Liver (tissue), 9 donors: ENCODE results near the gene KL. TPM values are rescaled to one million over a fixed set of nuclear protein-coding genes. Genes with fewer than 3 reads are reported as not detected.

Experiments used
- DNase-seq: peaks from one replicate; pipeline ENCODE4 v3.0.0-alpha.2; 2017; ENCODE audit warnings: low spot score
- H3K27ac ChIP-seq, 2 donors: one replicate each; pipeline ENCODE4 v1.7.0; 2013; ENCODE audit warnings: inconsistent platforms in 2 of 2, low read length in 2 of 2, control low read depth in 1 of 2, low read depth in 1 of 2, mild to moderate bottlenecking in 1 of 2
- H3K27me3 ChIP-seq, 4 donors: one replicate each; pipeline versions ENCODE4 v1.6.1 to v1.7.0; 2013; ENCODE audit warnings: low read length in 3 of 4, inconsistent platforms in 1 of 4, mild to moderate bottlenecking in 1 of 4, moderate library complexity in 1 of 4; ENCODE audit not compliant: control insufficient read depth in 4 of 4, insufficient read depth in 4 of 4
- H3K36me3 ChIP-seq, 4 donors: one replicate each; pipeline versions ENCODE4 v1.6.1 to v1.7.0; 2013; ENCODE audit warnings: low read length in 3 of 4, mild to moderate bottlenecking in 3 of 4, low read depth in 1 of 4, moderate library complexity in 1 of 4; ENCODE audit not compliant: control insufficient read depth in 4 of 4, insufficient read depth in 3 of 4
- H3K4me1 ChIP-seq, 4 donors: one replicate each; pipeline versions ENCODE4 v1.6.1 to v1.7.0; 2013; ENCODE audit warnings: low read length in 3 of 4, mild to moderate bottlenecking in 3 of 4, moderate library complexity in 1 of 4; ENCODE audit not compliant: control insufficient read depth in 4 of 4, insufficient read depth in 4 of 4
- H3K4me3 ChIP-seq, 3 donors: one replicate each; pipeline versions ENCODE4 v1.6.1 to v1.7.0; 2013; ENCODE audit warnings: low read length in 3 of 3, control low read depth in 1 of 3, low read depth in 1 of 3, mild to moderate bottlenecking in 1 of 3
- H3K9ac ChIP-seq, 2 donors: one replicate each; pipeline ENCODE4 v1.7.0; 2013; ENCODE audit warnings: low read length in 2 of 2, mild to moderate bottlenecking in 2 of 2, moderate library complexity in 2 of 2, control low read depth in 1 of 2, low read depth in 1 of 2
- H3K9me3 ChIP-seq, 4 donors: one replicate each; pipeline versions ENCODE4 v1.6.1 to v1.7.0; 2013; ENCODE audit warnings: low read length in 3 of 4; ENCODE audit not compliant: control insufficient read depth in 4 of 4
- EGR1 ChIP-seq, 2 donors: IDR thresholded peaks; 2 replicates each; pipeline ENCODE4 v1.6.1; 2016 to 2018; ENCODE audit warnings: antibody characterized with exemption in 2 of 2, low read depth in 2 of 2
- FOXA1 ChIP-seq: IDR thresholded peaks from 2 replicates; pipeline ENCODE4 v1.6.1; 2016; ENCODE audit warnings: antibody characterized with exemption
- FOXA2 ChIP-seq: IDR thresholded peaks from 2 replicates; pipeline ENCODE4 v1.6.1; 2016; ENCODE audit warnings: antibody characterized with exemption
- GABPA ChIP-seq, 2 donors: IDR thresholded peaks in 1 of 2; conservative IDR thresholded peaks in 1 of 2; 2 replicates each; pipeline ENCODE4 v1.6.1; 2016; ENCODE audit warnings: antibody characterized with exemption in 2 of 2, mild to moderate bottlenecking in 1 of 2, moderate library complexity in 1 of 2
- HNF4A ChIP-seq, 2 donors: conservative IDR thresholded peaks; 2 replicates each; pipeline ENCODE4 v1.6.1; 2016; ENCODE audit warnings: antibody characterized with exemption in 2 of 2, mild to moderate bottlenecking in 2 of 2
- HNF4G ChIP-seq: IDR thresholded peaks from 2 replicates; pipeline ENCODE4 v1.6.1; 2016; ENCODE audit warnings: antibody characterized with exemption
- JUND ChIP-seq, 2 donors: IDR thresholded peaks; 2 replicates each; pipeline ENCODE4 v1.6.1; 2016; ENCODE audit warnings: antibody characterized with exemption in 2 of 2
- NR2F2 ChIP-seq: IDR thresholded peaks from 2 replicates; pipeline ENCODE4 v1.6.1; 2016; ENCODE audit warnings: antibody characterized with exemption
- RAD21 ChIP-seq, 2 donors: IDR thresholded peaks; 2 replicates each; pipeline ENCODE4 v1.6.1; 2016; ENCODE audit warnings: antibody characterized with exemption in 2 of 2, mild to moderate bottlenecking in 2 of 2
- SP1 ChIP-seq: IDR thresholded peaks from 2 replicates; pipeline ENCODE4 v1.6.1; 2018; ENCODE audit warnings: antibody characterized with exemption, mild to moderate bottlenecking
- TAF1 ChIP-seq: conservative IDR thresholded peaks from 2 replicates; pipeline ENCODE4 v1.6.1; 2016; ENCODE audit warnings: antibody characterized with exemption, mild to moderate bottlenecking
- YY1 ChIP-seq: IDR thresholded peaks from 2 replicates; pipeline ENCODE4 v1.6.1; 2016; ENCODE audit warnings: antibody characterized with exemption, mild to moderate bottlenecking
- WGBS: extraction: QIAGEN DNeasy Blood & Tissue Kit; methylation state at CpG from one replicate; pipeline ENCODE4 v1.1.7; 2013; 5-methylcytosine and 5-hydroxymethylcytosine counted together
- polyA plus RNA-seq, 2 donors: library from polyadenylated mRNA; stranded (reverse) in 1 of 2; unstranded in 1 of 2; fragments of 200-250 nt in 1 of 2; fragments of >200 nt in 1 of 2; fragmentation: Nextera tagmentation in 1 of 2; extraction: Ambion mirVana in 1 of 2; gene quantifications; one replicate each; pipeline versions ENCODE4 v1.2.1 to v1.2.3, GENCODE V29; 2013 to 2015
- total RNA-seq, 2 donors: library from RNA; depleted of rRNA; stranded (reverse); fragments of >200 nt; gene quantifications; one replicate each; pipeline ENCODE4 v1.2.3, GENCODE V29; 2014
- TF ChIP-seq, protein P1 (sequence below): IDR thresholded peaks from 2 replicates; pipeline ENCODE4 v1.6.1; 2016; ENCODE audit warnings: antibody characterized with exemption, mild to moderate bottlenecking
- TF ChIP-seq, protein P2 (sequence below): IDR thresholded peaks from 2 replicates; pipeline ENCODE4 v1.6.1; 2016; ENCODE audit warnings: antibody characterized with exemption
- TF ChIP-seq, protein P3 (sequence below): IDR thresholded peaks from 2 replicates; pipeline ENCODE4 v1.6.1; 2016; ENCODE audit warnings: antibody characterized with exemption
- TF ChIP-seq, protein P4 (sequence below): fragments of 150-350 bp; IDR thresholded peaks from 2 replicates; pipeline ENCODE4 v1.5.1; 2017; ENCODE audit warnings: improper control_type of control experiment, low read depth, low read length; ENCODE audit not compliant: missing input control
- donor health status: healthy.
- donor health status: healthy.
- donor health status: healthy.
- donor health status: healthy.
- donor health status: healthy.

KL gene
- total and polyA plus RNA-seq, 4 donors = 0.13 to 0.92 (median 0.28) TPM

DNA sequence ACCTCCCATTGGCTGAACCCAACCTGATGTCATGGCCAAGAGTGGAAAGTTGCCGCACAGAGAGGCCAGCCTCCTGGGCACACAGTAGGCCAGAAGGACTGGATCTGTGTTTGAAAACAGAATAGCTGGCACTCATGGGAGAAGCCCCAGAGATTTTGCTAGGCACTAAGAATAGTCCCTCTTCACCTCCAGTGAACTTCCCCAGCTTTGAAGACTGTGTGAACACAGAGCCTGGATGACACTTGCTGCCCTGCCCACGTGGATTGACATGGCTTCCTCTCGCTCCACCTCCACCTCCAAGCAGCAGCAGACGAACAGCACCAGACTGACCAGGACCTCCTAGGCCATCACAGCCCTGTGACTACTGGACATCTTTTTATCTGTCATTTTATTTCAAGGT lies 37.9 kb upstream of the KL start:
- TF ChIP-seq, protein P1, sequence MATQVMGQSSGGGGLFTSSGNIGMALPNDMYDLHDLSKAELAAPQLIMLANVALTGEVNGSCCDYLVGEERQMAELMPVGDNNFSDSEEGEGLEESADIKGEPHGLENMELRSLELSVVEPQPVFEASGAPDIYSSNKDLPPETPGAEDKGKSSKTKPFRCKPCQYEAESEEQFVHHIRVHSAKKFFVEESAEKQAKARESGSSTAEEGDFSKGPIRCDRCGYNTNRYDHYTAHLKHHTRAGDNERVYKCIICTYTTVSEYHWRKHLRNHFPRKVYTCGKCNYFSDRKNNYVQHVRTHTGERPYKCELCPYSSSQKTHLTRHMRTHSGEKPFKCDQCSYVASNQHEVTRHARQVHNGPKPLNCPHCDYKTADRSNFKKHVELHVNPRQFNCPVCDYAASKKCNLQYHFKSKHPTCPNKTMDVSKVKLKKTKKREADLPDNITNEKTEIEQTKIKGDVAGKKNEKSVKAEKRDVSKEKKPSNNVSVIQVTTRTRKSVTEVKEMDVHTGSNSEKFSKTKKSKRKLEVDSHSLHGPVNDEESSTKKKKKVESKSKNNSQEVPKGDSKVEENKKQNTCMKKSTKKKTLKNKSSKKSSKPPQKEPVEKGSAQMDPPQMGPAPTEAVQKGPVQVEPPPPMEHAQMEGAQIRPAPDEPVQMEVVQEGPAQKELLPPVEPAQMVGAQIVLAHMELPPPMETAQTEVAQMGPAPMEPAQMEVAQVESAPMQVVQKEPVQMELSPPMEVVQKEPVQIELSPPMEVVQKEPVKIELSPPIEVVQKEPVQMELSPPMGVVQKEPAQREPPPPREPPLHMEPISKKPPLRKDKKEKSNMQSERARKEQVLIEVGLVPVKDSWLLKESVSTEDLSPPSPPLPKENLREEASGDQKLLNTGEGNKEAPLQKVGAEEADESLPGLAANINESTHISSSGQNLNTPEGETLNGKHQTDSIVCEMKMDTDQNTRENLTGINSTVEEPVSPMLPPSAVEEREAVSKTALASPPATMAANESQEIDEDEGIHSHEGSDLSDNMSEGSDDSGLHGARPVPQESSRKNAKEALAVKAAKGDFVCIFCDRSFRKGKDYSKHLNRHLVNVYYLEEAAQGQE = no peak
- TF ChIP-seq YY1 (no peak), TAF1 (no peak), NR2F2 (no peak), HNF4A (conservative IDR thresholded peaks at IDR 0.05) (no peak), GABPA (IDR thresholded peaks at IDR 0.05 in 1 of 2, conservative IDR thresholded peaks at IDR 0.05 in 1 of 2) (no peak), SP1 (no peak), FOXA1 (no peak), RAD21 (IDR thresholded peaks at IDR 0.05) (no peak), FOXA2 (no peak)
- TF ChIP-seq, protein P2, sequence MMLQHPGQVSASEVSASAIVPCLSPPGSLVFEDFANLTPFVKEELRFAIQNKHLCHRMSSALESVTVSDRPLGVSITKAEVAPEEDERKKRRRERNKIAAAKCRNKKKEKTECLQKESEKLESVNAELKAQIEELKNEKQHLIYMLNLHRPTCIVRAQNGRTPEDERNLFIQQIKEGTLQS = no peak
- TF ChIP-seq, protein P3, sequence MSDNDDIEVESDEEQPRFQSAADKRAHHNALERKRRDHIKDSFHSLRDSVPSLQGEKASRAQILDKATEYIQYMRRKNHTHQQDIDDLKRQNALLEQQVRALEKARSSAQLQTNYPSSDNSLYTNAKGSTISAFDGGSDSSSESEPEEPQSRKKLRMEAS = no peak
- no peaks in the 10 kb centered on the region for H3K4me1 ChIP-seq
- no peaks in the 10 kb centered on the region for H3K36me3 ChIP-seq
- WGBS = 84% methylated on average over 4 of the region's 4 CpGs
- no peak overlapping the region for H3K4me3 ChIP-seq
- no peak overlapping the region for H3K27ac ChIP-seq
- no peak overlapping the region for H3K9ac ChIP-seq
- DNase-seq = no peak
- no peaks in the 10 kb centered on the region for H3K9me3 ChIP-seq
- H3K27me3 ChIP-seq = no peaks in the 10 kb centered on the region

DNA sequence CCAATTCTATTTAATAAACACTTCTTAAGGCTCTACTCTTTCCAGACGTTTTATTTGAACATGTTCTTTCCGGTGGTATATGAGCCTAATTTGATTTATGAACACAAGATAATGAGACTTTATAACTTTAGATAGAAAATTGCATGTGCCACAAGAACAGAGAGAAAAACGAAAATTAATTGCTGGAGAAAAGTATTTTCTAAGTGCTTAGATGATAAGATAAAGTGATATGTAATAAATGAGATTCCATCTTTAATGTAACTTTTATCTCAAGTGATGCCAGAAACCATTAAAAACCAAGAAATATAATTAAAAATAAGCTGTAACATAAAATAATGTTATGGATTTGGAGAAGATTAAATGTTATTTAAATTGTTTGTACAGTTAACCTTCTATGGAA lies 33.2 kb upstream of the KL start:
- Histone ChIP-seq H3K27ac (no peak overlapping the region), H3K9ac (no peak overlapping the region), H3K4me1 (no peaks in the 10 kb centered on the region), H3K4me3 (no peak overlapping the region), H3K36me3 (no peaks in the 10 kb centered on the region), H3K27me3 (no peaks in the 10 kb centered on the region), H3K9me3 (no peaks in the 10 kb centered on the region)
- 67% methylated on average over 3 of the region's 3 CpGs for WGBS
- DNase-seq = no peak
- TF ChIP-seq RAD21 (IDR thresholded peaks at IDR 0.05) (no peak), GABPA (IDR thresholded peaks at IDR 0.05 in 1 of 2, conservative IDR thresholded peaks at IDR 0.05 in 1 of 2) (no peak), EGR1 (IDR thresholded peaks at IDR 0.05; ENCODE audit: low read depth in 2 of 2) (no peak), JUND (IDR thresholded peaks at IDR 0.05) (no peak), FOXA1 (no peak), TAF1 (no peak), SP1 (no peak), YY1 (no peak), NR2F2 (no peak), HNF4A (conservative IDR thresholded peaks at IDR 0.05) (no peak), HNF4G (no peak), FOXA2 (no peak)
- TF ChIP-seq, protein P2 = no peak
- TF ChIP-seq, protein P1 = no peak
- TF ChIP-seq, protein P4, sequence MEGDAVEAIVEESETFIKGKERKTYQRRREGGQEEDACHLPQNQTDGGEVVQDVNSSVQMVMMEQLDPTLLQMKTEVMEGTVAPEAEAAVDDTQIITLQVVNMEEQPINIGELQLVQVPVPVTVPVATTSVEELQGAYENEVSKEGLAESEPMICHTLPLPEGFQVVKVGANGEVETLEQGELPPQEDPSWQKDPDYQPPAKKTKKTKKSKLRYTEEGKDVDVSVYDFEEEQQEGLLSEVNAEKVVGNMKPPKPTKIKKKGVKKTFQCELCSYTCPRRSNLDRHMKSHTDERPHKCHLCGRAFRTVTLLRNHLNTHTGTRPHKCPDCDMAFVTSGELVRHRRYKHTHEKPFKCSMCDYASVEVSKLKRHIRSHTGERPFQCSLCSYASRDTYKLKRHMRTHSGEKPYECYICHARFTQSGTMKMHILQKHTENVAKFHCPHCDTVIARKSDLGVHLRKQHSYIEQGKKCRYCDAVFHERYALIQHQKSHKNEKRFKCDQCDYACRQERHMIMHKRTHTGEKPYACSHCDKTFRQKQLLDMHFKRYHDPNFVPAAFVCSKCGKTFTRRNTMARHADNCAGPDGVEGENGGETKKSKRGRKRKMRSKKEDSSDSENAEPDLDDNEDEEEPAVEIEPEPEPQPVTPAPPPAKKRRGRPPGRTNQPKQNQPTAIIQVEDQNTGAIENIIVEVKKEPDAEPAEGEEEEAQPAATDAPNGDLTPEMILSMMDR = no peak
